ENCODE measurements around the gene NEBL. TPM values are rescaled to one million over a fixed set of nuclear protein-coding genes. Genes with fewer than 3 reads are reported as not detected.

Gene NEBL
- total RNA-seq, 2 donors from 2014 or later, result 14.1 to 26.6 TPM

DNA sequence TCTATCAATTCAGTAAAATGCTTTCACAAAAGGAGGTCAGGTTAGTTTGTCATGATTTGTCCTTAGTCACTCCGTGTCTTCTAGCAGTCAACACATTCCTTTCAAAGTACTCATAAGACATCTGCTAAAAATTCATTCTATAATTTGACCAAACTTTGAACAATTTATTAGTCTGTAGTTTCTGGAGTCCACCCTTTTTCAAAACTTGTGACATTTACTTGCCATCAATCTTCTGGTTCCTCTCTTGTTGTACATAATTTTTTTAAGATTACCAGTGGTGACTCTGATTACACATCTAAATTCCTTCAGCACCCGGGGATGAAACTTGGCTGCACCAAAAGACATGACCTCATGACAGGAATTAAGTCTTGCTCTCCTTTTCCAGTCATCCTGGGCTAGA lies 130.1 kb downstream of the NEBL start:
- Histone ChIP-seq H3K9ac (ENCODE audit: low read depth in 2 of 2, low read length in 2 of 2) (no peak overlapping the region), H3K4me3 (no peak overlapping the region), H3K36me3 (no peaks in the 10 kb centered on the region), H3K27me3 (no peaks in the 10 kb centered on the region), H3K4me1 (no peaks in the 10 kb centered on the region), H3K27ac (no peak overlapping the region), H3K9me3 (no peaks in the 10 kb centered on the region)
- DNase-seq, result no peak
- TF ChIP-seq CTCF (IDR thresholded peaks at IDR 0.05), result no peak
- intact Hi-C loops (cut with DNase I), result loop anchor here (5.0 to 10.0 kb wide), 2 partner anchors 952 to 1355 kb away; partner anchors contain the start of gene PLXDC2

- H3K27me3 ChIP-seq, result no peaks in the 10 kb centered on the region
- no peaks in the 10 kb centered on the region for H3K9me3 ChIP-seq
- TF ChIP-seq CTCF (IDR thresholded peaks at IDR 0.05), result no peak
- no peaks in the 10 kb centered on the region for H3K36me3 ChIP-seq
- intact Hi-C loops (cut with DNase I), result loop anchor here (5.0 to 10.0 kb wide), 2 partner anchors 950 to 1353 kb away; partner anchors contain the start of gene PLXDC2
- no peaks in the 10 kb centered on the region for H3K4me1 ChIP-seq
- H3K9ac ChIP-seq (ENCODE audit: low read depth in 2 of 2, low read length in 2 of 2), result no peak overlapping the region
- no peak overlapping the region for H3K4me3 ChIP-seq
- no peak overlapping the region for H3K27ac ChIP-seq
- DNase-seq, result no peak
Observed at GRCh38 chr10:20765066-20765465, 132.0 kb downstream of the NEBL start.

DNA sequence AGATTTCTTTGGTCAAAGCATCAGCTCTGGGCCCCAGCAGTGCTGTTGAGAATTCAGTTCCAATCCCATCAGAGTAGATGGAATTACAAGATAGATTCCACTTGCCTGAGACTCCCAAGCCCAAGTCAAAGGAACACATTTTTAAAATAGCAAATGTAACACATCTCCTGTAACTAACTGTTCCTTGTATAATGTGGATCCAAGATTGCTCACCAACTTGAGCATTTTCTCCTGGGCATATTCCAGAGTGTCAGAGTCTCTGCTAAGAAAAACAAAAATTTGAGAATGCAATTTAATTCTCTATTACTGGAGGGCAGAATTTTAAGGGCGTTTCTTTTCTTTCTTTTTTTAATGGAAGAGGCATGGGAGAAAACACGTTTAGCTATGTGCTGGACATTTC lies 136.7 kb downstream of the NEBL start:
- Histone ChIP-seq H3K9ac (ENCODE audit: low read depth in 2 of 2, low read length in 2 of 2) (no peak overlapping the region), H3K27ac (no peak overlapping the region), H3K36me3 (no peaks in the 10 kb centered on the region), H3K27me3 (no peaks in the 10 kb centered on the region), H3K4me1 (no peaks in the 10 kb centered on the region), H3K4me3 (no peak overlapping the region), H3K9me3 (no peaks in the 10 kb centered on the region)
- intact Hi-C loops (cut with DNase I), result loop anchor here (10.0 kb wide), 1 partner anchor 946 kb away; the partner anchor contains the start of gene PLXDC2
- no peak for TF ChIP-seq CTCF (IDR thresholded peaks at IDR 0.05)
- DNase-seq, result no peak

- Histone ChIP-seq H3K4me1 (no peaks in the 10 kb centered on the region), H3K9me3 (no peaks in the 10 kb centered on the region), H3K4me3 (no peak overlapping the region), H3K36me3 (no peaks in the 10 kb centered on the region), H3K9ac (ENCODE audit: low read depth in 2 of 2, low read length in 2 of 2) (no peak overlapping the region), H3K27ac (no peak overlapping the region), H3K27me3 (no peaks in the 10 kb centered on the region)
- TF ChIP-seq CTCF (IDR thresholded peaks at IDR 0.05), result no peak
- DNase-seq, result no peak
- intact Hi-C loops (cut with DNase I), result no loop called here
Observed at GRCh38 chr10:20748551-20748950, 148.6 kb downstream of the NEBL start.

DNA sequence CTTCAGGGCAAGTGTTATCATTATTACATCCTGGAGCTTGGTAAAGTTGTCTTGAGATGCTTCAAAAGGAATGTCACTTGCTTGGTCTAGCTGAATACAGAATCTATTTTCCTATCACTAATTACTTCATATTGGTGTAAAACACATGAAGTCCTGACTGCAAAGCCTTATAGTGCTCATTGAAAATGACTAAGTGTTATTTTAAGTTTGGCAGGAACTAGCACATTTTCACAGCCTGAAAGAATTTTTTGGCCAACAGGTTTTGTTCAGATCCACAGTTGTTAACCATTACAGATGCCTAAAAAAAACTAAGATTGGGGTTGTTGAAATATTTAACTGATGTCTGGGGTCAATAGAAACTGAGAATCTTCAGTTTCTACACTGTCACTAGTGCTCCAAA lies 149.3 kb downstream of the NEBL start:
- Histone ChIP-seq H3K9me3 (no peaks in the 10 kb centered on the region), H3K4me1 (no peaks in the 10 kb centered on the region), H3K4me3 (no peak overlapping the region), H3K36me3 (no peaks in the 10 kb centered on the region), H3K9ac (ENCODE audit: low read depth in 2 of 2, low read length in 2 of 2) (no peak overlapping the region), H3K27me3 (no peaks in the 10 kb centered on the region), H3K27ac (no peak overlapping the region)
- intact Hi-C loops (cut with DNase I), result no loop called here
- no peak for TF ChIP-seq CTCF (IDR thresholded peaks at IDR 0.05)
- DNase-seq, result no peak

Measured in colonic mucosa (tissue), 4 donors.